Astrocyte (in vitro differentiated cells and primary cell): ENCODE data around the gene TRIML1.

Experiments used
- EZH2 ChIP-seq: IDR thresholded peaks from 2 replicates; pipeline ENCODE4 v1.6.1; 2012; ENCODE audit warnings: mild to moderate bottlenecking, low read length, inconsistent platforms; ENCODE audit not compliant: insufficient read depth
- TF ChIP-seq, protein P1 (sequence below): IDR thresholded peaks from 2 replicates; pipeline ENCODE4 v1.5.1; 2011; ENCODE audit warnings: low read depth, mild to moderate bottlenecking, inconsistent platforms, low read length, moderate library complexity; ENCODE audit not compliant: insufficient read depth

DNA sequence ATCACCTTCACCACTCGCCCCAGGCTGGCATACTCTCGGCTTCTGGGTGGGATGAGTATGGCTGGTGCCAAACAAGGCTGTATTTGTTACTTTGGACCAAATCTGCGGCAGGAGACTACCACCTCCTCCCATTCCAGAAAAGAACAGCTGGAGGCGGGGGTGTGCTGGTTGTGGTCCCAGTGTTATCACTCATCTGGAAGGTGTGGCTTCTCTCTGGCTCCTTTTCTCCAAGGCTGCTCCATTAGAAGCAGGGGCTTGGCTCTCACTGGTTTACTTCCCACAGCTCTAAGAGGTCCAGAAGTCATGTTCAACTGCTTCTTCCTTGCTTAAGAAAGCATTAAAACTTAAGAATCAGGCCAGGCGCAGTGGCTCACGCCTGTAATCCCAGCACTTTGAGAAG, 27.3 kb upstream of the TRIML1 start:
- TF ChIP-seq, protein P1, sequence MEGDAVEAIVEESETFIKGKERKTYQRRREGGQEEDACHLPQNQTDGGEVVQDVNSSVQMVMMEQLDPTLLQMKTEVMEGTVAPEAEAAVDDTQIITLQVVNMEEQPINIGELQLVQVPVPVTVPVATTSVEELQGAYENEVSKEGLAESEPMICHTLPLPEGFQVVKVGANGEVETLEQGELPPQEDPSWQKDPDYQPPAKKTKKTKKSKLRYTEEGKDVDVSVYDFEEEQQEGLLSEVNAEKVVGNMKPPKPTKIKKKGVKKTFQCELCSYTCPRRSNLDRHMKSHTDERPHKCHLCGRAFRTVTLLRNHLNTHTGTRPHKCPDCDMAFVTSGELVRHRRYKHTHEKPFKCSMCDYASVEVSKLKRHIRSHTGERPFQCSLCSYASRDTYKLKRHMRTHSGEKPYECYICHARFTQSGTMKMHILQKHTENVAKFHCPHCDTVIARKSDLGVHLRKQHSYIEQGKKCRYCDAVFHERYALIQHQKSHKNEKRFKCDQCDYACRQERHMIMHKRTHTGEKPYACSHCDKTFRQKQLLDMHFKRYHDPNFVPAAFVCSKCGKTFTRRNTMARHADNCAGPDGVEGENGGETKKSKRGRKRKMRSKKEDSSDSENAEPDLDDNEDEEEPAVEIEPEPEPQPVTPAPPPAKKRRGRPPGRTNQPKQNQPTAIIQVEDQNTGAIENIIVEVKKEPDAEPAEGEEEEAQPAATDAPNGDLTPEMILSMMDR = no peak
- no peak for TF ChIP-seq EZH2
